Ectodermal cell (in vitro differentiated cells): ENCODE data around the gene RBCK1.

Source experiments
- H3K27ac ChIP-seq: 2 replicates; pipeline ENCODE4 v1.7.0; 2013; ENCODE audit warnings: mild to moderate bottlenecking, low read depth, low read length; ENCODE audit not compliant: insufficient read depth, poor library complexity, severe bottlenecking
- H3K27me3 ChIP-seq: 2 replicates; pipeline ENCODE4 v1.7.0; 2013; ENCODE audit warnings: mild to moderate bottlenecking, low read length; ENCODE audit not compliant: insufficient read depth, control insufficient read depth, poor library complexity, severe bottlenecking
- H3K36me3 ChIP-seq: one replicate; pipeline ENCODE4 v1.7.0; 2013; ENCODE audit warnings: low read length; ENCODE audit not compliant: control insufficient read depth, insufficient read depth
- H3K4me1 ChIP-seq: one replicate; pipeline ENCODE4 v1.7.0; 2013; ENCODE audit warnings: low read length; ENCODE audit not compliant: control insufficient read depth, insufficient read depth
- H3K4me3 ChIP-seq: 2 replicates; pipeline ENCODE4 v1.7.0; 2013; ENCODE audit warnings: low read depth, low read length, control low read depth; ENCODE audit not compliant: insufficient read depth
- H3K9me3 ChIP-seq: 2 replicates; pipeline ENCODE4 v1.7.0; 2013; ENCODE audit warnings: mild to moderate bottlenecking, low read length, moderate library complexity; ENCODE audit not compliant: control insufficient read depth
- WGBS, 2 experiments: methylation state at CpG; one replicate each; pipeline ENCODE4 v1.1.7; 2013; ENCODE audit warnings: missing lambda C conversion rate in 2 of 2; 5-methylcytosine and 5-hydroxymethylcytosine counted together

RBCK1 gene

DNA sequence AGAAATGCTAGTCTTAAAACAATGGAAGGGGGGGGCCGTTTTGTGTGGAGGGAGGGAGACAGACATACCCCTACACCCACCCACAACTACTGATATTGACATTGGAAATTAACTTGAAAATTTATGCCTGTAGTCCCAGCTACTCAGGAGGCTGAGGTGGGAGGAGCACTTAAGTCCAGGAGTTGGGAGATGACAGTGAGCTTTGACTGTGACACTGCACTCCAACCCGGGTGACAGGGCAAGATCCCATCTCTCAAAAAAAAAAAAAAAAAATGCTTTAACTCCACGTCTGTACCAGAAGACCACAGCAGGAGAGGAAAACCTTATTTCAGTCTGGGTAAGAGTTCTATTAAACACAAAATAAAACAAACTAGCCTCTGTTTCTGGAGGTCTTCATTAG lies 52.1 kb downstream of the RBCK1 start:
- 67 to 73% methylated on average over 2 of the region's 3 CpGs for WGBS, 2 experiments
- no peaks in the 10 kb centered on the region for H3K36me3 ChIP-seq

DNA sequence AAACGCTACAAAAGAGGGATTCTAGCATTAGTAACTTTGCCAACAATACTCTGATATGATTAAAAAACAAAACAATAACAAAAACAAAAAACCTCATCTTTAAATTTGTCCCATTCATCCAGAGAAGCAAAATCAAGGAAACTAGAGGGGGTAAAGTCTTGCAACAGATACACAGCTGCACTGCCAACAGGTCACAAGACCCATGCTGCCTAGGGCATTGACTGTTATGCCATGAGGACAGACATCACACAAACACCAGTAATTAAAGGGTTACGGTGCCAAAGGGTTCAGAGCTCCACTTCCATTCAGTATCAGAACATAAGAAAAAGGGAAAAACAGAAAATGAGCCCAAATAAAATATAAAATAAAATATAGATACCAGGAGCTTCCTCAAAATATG lies 52.6 kb downstream of the RBCK1 start:
- 76 to 100% methylated on average over 1 to 2 of the region's 2 CpGs for WGBS, 2 experiments
- no peaks in the 10 kb centered on the region for H3K9me3 ChIP-seq
- H3K4me1 ChIP-seq = no peaks in the 10 kb centered on the region
- H3K4me3 ChIP-seq = no peak overlapping the region
- peaks cover 4% of the 10 kb centered on the region for H3K27me3 ChIP-seq
- no peaks in the 10 kb centered on the region for H3K36me3 ChIP-seq
- no peak overlapping the region for H3K27ac ChIP-seq

More for the DNA sequence above, 52.1 kb downstream of the RBCK1 start:
- Histone ChIP-seq H3K4me1 (no peaks in the 10 kb centered on the region), H3K27me3 (peaks cover 4% of the 10 kb centered on the region), H3K9me3 (no peaks in the 10 kb centered on the region), H3K27ac (no peak overlapping the region), H3K4me3 (no peak overlapping the region)

DNA sequence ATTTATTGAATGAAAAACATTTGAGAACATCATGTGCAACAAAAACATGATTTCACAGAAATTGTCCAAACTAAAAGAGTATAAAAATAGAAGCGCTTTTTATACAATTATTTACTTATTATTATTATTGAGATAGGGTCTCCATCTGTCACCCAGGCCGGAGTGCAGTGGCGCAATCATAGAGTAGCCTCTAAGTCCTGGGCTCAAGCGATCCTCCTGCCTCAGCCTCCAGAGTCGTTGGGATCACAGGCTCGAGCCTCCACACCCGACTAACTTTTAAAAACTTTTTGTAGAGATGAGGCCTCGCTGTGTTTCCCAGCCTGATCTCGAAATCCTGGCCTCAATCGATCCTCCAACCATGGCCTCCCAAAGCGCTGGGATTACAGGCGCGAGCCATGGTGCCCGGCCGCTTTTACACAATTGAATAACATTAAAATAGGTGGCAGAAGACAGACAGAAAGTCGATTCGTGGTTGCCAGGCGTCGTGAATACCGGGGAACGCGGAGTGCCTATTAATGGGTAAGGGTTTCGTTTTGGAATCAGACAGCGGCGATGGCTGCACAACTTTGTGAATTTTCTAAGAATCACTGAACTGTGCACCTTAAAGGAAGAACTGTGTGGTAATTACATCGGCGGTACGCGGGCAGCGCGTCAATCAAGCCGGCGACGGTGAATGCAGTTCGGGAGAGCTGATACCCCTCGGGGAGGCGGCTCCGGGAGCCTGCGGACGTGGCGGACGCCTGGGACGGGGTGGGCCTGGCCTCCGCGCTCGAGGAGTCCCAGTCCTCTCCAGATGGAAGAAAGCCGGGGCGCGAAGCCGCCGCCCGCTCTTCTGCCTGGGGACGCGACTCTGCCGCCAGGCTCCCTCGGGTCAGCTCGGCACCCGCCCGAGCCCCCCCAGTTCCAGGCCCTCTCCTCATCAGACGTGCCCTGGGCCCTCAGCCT lies 53.4 kb downstream of the RBCK1 start:
- H3K4me3 ChIP-seq = peak overlapping the region; percentile 85
- no peaks in the 10 kb centered on the region for H3K4me1 ChIP-seq
- WGBS, 2 experiments = 15% methylated on average over 59 of the region's 60 CpGs
- H3K27me3 ChIP-seq = peaks cover 4% of the 10 kb centered on the region
- H3K27ac ChIP-seq = no peak overlapping the region
- no peaks in the 10 kb centered on the region for H3K9me3 ChIP-seq
- no peaks in the 10 kb centered on the region for H3K36me3 ChIP-seq

DNA sequence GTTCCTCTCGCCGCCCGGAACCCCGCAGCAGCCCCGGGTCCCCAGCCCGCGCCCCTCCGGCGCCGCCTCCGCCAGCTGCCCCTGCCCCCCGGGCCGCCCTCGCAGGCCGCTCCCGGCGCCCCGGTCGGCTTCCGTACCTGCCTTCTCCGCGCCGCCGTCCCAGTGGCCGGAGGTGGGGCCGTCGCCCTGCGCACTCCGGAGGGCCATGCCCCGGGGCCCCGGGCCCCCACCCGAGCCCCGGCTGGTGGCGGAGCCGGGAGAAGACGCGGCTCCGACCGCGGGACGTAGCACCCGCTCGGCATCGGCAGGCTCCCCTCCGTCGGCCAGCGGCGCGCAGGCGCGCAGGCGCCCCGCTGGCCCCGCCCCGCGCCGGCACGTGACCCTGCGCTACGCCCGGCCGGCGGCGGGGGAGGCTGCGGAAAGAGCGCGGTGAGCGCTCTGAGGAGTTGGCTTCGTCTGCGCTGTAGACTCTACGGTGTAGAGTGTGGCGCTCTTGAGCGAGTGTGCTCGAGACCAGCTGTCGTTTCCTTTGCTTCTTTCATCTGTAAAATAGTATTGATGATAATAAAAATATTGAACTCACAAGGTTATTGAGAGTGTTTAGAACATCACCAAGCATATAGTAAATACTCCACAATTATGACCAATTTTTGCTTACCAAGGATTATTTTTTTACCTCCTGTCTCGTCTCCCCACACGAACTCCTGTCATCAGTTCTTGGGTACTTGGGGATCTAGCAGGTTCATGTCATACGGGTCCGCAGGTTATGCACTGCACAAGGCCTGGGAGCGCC lies 54.3 kb downstream of the RBCK1 start, which contains the start of gene TBC1D20:
Gene TBC1D20 (minus strand): TSS at position 335 of the 793 bp plus-strand sequence. CDS start 128 bp downstream, at position 207.
- 2 to 3% methylated on average over 77 to 78 of the region's 80 CpGs for WGBS, 2 experiments
- Histone ChIP-seq H3K9me3 (peaks cover 2% of the 10 kb centered on the region), H3K4me1 (no peaks in the 10 kb centered on the region), H3K27ac (no peak within 1 kb of the TSS), H3K4me3 (peak within 1 kb of the TSS; percentile 85), H3K36me3 (no peaks in the 10 kb centered on the region), H3K27me3 (peaks cover 4% of the 10 kb centered on the region)

DNA sequence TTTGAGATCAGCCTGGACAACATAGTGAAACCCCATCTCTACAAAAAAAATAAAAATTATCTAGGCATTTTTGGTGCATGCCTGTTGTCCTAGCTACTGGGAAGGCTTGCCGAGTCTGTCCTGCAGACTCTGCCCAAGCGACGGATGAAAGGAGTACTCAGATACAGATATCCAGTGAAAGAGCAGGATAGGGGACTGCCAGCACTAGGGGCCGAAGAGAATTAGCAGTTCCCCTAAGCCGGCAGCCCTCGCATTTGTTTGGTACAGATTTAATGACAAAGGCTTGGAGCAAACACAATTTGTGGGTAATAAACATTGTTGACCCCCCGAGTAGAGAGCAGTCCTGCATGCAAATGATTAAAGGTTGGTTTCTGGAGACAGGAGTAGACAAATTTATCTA lies 59.7 kb downstream of the RBCK1 start:
- WGBS, 2 experiments = 87% methylated on average over 7 of the region's 7 CpGs
- Histone ChIP-seq H3K27me3 (peaks cover 2% of the 10 kb centered on the region), H3K27ac (no peak overlapping the region), H3K36me3 (no peaks in the 10 kb centered on the region), H3K4me3 (no peak overlapping the region), H3K4me1 (no peaks in the 10 kb centered on the region), H3K9me3 (peaks cover 2% of the 10 kb centered on the region)

DNA sequence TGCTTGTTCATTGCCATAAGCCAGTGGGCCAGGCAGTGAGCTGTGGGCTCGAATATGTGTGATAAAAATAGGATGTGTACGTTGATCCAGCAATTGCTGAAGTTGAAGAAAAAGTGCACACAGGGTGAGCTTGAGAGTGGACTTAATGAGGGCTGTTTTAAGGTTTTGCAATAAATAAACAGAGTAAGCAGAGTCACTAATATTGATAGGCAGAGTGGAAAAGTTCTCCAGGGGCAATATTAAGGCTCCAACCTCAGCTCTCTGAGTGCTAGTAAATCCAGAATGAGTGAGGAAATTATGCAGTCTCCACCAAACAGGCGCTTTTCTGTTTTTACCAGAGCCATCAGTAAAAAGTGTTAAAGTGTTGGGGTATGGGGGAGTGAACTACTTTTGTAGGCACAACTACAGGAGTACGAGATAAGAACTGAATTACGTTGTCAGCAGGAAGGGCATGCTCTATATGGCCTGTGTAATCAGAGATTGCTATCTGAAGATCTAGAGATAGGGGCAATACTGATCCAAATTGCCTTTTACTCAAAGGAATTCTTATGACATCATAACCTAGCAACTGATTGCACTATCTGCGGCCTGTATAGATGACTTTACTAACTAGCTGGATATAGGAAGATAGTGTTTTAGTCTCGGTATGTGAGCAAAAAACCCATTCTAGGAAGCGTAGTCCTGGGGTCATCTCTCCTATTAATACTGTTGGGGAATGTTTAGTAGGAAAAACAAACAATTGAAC lies 61.8 kb downstream of the RBCK1 start:
- H3K4me3 ChIP-seq = no peak overlapping the region
- H3K9me3 ChIP-seq = peaks cover 2% of the 10 kb centered on the region
- H3K27ac ChIP-seq = no peak overlapping the region
- WGBS, 2 experiments = 91% methylated on average over 8 of the region's 8 CpGs
- H3K36me3 ChIP-seq = no peaks in the 10 kb centered on the region
- H3K27me3 ChIP-seq = no peaks in the 10 kb centered on the region
- no peaks in the 10 kb centered on the region for H3K4me1 ChIP-seq

DNA sequence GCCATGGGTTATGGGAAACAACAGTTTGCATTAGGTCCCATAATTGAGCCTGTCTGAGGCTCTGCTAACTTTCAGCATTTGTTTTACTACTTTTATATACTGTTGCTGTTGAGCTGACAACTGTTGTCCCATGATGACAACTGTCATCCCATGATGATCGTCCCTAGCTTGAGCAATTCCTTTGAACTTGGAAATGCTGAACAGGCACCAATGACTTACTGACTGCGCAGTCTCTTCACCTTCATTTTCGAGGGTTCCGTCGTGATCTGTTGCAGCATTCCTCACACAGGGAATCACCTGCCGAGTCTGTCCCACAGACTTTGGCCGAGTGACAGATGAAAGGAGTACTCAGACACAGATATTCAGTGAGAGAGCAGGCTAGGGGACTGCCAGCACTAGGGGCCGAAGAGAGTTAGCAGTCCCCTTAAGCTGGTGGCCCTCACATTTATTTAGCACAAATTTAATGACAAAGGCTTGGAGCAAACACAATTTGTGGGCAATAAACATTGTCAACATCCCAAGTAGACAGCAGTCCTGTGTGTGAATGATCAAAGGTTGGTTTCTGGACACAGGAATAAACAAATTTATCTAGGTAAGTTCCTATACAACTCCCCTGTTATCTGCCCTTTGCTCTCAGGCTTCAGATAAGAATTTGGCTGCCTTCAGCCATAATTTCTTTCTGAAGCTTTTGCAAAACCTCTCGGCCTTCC lies 64.2 kb downstream of the RBCK1 start:
- Histone ChIP-seq H3K4me3 (no peak overlapping the region), H3K27me3 (no peaks in the 10 kb centered on the region), H3K9me3 (no peaks in the 10 kb centered on the region), H3K36me3 (no peaks in the 10 kb centered on the region), H3K27ac (no peak overlapping the region), H3K4me1 (no peaks in the 10 kb centered on the region)
- WGBS, 2 experiments = 93 to 94% methylated on average over 9 of the region's 9 CpGs

DNA sequence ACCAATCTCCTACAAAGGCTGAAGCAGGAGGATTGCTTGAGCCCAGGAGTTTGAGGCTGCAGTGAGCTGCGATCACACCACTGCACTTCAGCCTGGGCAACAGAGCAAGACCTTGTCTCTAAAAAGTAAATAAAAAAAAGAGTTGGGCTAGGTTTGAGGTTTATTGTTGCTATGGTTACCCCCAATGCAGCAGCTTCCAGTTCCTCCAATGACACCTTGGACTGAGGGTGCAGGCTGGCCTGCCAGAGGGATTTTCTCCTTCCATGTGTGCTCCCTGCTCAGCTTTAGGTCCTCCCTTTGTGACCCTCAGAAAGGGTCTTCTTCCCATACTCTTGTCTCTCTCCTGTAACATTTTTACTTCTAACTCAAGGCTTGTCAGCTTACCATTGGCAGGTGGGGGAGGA lies 64.8 kb downstream of the RBCK1 start:
- no peaks in the 10 kb centered on the region for H3K9me3 ChIP-seq
- WGBS, 2 experiments = 91 to 100% methylated on average over 1 of the region's 1 CpG
- H3K4me1 ChIP-seq = no peaks in the 10 kb centered on the region
- H3K27me3 ChIP-seq = no peaks in the 10 kb centered on the region
- no peak overlapping the region for H3K4me3 ChIP-seq
- H3K27ac ChIP-seq = no peak overlapping the region
- peaks cover 4% of the 10 kb centered on the region for H3K36me3 ChIP-seq

DNA sequence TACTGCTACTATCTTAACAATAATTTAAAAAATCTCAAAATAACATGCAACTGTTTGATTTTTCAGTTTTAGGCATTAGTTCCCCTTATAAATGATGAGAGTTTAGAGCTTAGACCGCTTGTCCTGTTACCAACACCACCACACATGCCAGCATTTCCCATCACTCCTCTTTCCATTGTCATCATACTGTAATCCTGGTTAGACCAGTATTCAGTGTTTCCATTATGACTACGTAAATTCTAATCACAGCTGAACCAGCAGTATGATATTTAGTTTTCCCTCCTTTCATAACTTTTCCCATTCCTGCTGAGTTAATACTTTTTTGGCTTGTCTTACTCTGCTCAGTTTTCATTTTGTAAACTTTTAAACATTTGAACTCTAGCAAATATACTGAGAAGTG lies 66.5 kb downstream of the RBCK1 start:
- 95% methylated on average over 2 of the region's 2 CpGs for WGBS, 2 experiments
- Histone ChIP-seq H3K9me3 (no peaks in the 10 kb centered on the region), H3K36me3 (peaks cover 11% of the 10 kb centered on the region), H3K4me3 (no peak overlapping the region), H3K27me3 (no peaks in the 10 kb centered on the region), H3K27ac (no peak overlapping the region), H3K4me1 (no peaks in the 10 kb centered on the region)
